ENCODE measurements around the gene ADGRE3.

GRCh38 chr19:14686411-14686810 lies 11.8 kb upstream of the ADGRE3 start:
- no peak for TF ChIP-seq POLR2A (IDR thresholded peaks at IDR 0.05)
- peak in 9 of 12 donors; percentile 17 to 41 (median 30) for TF ChIP-seq CTCF (IDR thresholded peaks at IDR 0.05)

Measured in heart left ventricle (tissue), 13 donors.